Measurements from ENCODE around the gene CRB1.

Gene CRB1

DNA sequence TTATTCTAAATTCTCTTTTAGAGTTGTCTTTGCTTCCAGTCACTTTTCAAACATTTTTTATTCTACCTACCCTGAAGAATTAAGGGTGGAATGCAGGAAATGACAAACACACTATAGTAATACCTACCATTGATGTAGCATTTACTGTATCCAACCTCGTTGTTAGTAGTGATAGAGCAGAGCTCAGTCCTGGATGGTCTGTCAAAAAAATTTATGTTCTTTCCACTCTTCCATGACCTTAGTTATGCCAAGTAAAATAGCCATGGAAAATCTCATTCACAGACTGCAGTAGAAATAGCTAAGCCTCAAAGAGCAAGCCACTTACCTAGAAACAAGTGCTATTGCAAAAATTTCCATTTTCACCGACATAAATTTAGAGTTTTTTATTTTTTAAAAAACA lies 74.6 kb downstream of the CRB1 start:
- DNase-seq (ENCODE audit: low read depth in 2 of 2, low spot score in 1 of 2): no peak

DNA sequence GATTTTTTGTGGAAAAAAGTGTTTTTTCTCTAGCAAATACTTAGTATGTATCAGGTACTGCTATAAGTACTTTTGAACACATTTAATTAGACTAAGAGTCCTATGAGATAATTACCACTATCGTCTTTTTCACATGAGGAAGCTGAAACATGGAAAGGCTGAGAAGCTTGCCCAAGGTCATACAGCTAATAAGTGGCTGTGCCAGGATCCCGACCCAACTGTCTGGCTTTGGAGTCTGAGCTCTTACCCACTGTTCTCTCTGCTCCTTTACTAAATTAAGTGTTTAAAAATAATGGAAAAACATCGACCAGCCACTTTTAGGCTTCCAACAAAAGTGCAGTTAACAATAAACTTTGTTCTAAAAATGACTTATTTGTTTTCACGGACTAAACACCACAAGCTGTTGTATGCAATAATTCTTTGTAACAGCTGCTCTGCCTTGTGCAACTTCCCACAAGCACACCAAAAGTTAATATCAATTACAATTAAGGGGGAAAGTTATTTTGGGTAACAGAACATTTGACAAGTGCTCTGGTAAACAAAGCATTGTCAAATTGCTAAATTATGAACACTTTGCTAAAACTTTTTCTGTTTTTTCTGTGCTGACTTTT lies 75.7 kb downstream of the CRB1 start:
- no peak for DNase-seq (ENCODE audit: low read depth in 2 of 2, low spot score in 1 of 2)

DNA sequence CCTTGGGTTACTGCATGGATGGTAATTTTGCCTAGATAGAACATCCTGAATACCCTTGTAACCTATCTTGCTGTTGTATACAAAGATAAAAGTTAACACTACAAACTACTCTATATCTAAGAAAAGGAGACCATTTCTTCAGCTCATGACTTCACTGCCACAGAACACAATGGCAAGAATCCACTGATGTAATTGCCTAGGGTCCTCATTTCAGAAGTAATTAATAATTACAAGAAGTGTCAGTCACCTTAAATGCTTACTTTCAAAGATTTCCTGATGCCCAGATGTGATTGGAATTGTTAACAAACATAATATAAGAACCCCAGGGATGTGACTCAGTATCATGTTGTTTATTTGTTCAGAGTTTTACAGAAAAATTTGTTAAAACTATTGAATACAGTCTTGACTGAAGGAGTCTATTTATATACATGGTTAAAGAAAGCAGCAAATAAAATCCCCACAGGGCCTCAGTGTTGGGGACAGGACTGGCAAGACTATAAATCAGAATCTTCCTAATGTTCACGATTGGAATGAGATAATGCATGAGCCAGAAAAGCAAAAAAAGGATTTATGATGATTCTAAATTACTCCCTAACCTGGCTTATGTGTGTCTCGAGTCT lies 83.9 kb downstream of the CRB1 start:
- DNase-seq (ENCODE audit: low read depth in 2 of 2, low spot score in 1 of 2): no peak

GRCh38 chr1:197355248-197355995 lies 87.4 kb downstream of the CRB1 start:
- DNase-seq (ENCODE audit: low read depth in 2 of 2, low spot score in 1 of 2): no peak

DNA sequence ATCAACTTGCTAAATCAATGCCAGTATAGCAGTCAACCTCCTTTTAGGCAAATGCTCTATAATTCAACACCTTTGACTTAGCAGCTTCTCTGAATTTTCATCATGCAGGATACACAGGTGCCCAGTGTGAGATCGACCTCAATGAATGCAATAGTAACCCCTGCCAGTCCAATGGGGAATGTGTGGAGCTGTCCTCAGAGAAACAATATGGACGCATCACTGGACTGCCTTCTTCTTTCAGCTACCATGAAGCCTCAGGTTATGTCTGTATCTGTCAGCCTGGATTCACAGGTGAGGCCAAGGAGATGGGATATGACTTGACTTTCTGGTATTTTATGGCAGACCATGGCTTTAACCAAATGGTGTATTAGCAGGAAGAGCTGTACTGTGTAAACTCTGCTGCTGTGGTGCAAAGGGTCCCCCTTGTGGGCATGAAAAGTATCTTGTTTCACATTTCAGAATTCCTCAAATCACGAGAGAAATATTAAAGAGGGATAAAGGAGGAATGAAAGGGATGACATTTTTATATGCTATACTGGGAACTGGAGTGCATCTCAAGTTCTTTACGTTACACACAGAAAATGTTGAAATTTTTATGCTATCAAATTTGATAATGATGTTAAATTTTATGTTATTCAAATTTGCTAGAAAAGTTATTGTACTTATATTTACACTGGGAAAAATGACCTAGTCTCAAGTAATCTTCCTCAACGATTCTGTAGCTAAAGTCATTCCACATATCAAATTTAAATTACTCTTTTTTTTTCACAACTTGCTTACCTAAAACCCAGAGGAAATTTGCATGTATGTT lies 88.9 kb downstream of the CRB1 start:
- DNase-seq (ENCODE audit: low read depth in 2 of 2, low spot score in 1 of 2): no peak

DNA sequence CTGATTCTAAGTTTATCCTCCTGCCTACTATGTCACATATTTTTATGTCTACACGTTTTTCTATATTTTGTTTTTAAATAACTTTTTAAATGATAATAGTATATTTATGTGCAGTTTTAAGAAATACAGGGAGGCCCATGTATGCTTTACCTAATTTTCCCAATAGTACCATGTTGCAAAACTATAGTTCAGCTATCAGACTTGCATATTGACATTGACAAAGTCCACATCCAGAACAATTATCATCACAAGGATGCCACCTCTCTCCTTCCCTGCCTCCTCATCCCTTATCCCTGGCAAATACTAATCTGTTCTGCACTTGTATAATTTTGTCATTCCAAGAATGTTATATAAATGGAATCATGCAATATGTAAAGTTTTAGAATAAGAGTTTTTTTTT lies 90.9 kb downstream of the CRB1 start:
- no peak for DNase-seq (ENCODE audit: low read depth in 2 of 2, low spot score in 1 of 2)

DNA sequence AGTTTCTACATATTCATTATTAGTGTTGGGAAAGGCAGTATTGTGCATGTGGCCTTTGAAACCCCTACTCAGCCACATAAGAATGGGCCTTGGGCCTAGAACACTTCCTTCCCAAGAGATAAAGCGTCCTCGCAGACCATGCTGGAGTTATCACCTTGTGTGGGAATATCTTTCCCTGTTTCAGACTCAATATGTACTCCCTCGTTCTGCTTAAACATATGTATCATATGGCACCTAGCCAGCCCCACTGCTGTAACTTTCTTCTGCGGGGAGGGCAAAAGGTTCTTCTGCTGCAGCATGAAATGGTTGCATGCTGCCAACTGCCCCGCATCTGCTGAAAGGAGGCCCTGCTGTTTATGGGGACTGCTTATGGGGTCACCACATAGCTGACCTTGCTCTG lies 92.0 kb downstream of the CRB1 start:
- DNase-seq (ENCODE audit: low read depth in 2 of 2, low spot score in 1 of 2): no peak

GRCh38 chr1:197362871-197363270 lies 94.8 kb downstream of the CRB1 start:
- no peak for DNase-seq (ENCODE audit: low read depth in 2 of 2, low spot score in 1 of 2)

GRCh38 chr1:197363855-197364254 lies 95.8 kb downstream of the CRB1 start:
- DNase-seq (ENCODE audit: low read depth in 2 of 2, low spot score in 1 of 2): no peak

- no peak for DNase-seq (ENCODE audit: low read depth in 2 of 2, low spot score in 1 of 2)
Observed at GRCh38 chr1:197366996-197367395, 98.9 kb downstream of the CRB1 start.

GRCh38 chr1:197367627-197368026 lies 99.6 kb downstream of the CRB1 start:
- no peak for DNase-seq (ENCODE audit: low read depth in 2 of 2, low spot score in 1 of 2)

DNA sequence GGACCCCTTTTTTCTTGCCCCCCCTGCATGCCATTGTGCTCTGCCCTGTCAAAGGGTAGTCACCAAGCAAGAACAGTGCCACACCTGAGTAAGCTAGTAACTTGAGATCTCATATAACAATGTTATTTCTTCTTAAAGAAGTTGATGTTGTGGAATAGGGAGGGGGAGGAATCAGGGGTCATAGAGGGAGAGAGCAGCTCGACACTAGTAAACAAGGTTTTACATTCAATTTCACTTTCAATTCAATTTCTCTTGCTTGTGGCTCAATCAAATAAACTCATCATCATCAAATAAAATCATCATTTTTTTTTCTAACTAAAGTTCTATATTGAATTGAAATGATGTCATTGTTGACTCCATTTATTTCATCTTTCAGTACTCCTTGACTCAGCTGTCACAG lies 106.4 kb downstream of the CRB1 start:
- no peak for DNase-seq (ENCODE audit: low read depth in 2 of 2, low spot score in 1 of 2)

DNA sequence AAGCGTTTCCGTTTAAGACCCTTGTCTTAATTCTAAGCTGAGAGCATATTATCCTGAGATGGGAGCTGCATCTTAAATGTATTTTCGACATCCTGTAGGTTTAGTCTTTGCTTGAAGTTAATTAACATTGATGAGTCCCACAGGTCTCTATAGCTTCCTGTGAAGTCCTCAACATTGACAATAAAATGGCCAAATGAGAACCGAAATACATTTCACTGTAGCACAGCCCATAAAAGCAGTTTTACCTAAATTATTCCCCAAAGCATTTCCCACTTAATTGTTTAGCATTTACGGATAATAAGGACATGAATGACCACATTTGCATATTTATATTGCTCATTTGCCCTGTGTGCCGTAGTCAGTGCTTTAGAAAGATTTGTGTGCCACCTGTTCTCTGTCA lies 116.4 kb downstream of the CRB1 start:
- DNase-seq (ENCODE audit: low read depth in 2 of 2, low spot score in 1 of 2): no peak

DNA sequence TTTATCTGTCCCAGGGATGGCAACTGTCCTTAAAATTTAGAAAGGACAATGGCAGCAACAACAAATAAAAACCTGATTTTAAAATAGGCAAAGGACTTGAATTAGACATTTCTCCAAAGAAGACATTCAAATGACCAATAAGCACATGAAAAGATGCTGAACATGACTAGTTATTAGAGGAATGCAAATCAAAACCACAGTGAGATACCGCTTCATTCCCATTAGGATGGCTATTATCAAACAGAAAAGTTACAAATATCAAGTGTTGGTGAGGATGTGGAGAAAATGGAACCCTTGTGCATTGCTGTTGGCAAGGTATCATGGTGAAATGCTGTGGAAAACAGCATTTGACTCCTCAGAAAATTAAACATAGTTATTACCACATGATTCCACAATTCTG lies 120.7 kb downstream of the CRB1 start:
- DNase-seq (ENCODE audit: low read depth in 2 of 2, low spot score in 1 of 2): no peak

DNA sequence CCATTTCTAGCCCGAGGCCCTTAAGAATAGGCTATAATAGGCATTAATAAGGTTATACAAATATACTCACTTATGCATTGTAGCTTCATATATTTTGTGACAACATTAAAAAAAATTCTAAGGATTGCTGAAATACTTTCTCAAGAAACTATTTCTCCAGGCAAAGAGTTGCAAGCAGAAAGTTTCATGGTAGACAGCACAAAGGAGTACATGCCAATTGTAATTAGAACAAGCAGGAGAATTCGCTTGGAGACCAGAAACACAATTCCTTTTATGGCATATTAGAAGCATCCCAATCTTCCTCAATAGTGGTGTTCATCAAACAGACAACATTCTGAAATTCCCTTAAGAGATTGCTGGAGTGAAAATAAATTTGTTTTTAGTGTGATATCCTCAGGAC lies 122.8 kb downstream of the CRB1 start:
- DNase-seq (ENCODE audit: low read depth in 2 of 2, low spot score in 1 of 2): no peak

DNA sequence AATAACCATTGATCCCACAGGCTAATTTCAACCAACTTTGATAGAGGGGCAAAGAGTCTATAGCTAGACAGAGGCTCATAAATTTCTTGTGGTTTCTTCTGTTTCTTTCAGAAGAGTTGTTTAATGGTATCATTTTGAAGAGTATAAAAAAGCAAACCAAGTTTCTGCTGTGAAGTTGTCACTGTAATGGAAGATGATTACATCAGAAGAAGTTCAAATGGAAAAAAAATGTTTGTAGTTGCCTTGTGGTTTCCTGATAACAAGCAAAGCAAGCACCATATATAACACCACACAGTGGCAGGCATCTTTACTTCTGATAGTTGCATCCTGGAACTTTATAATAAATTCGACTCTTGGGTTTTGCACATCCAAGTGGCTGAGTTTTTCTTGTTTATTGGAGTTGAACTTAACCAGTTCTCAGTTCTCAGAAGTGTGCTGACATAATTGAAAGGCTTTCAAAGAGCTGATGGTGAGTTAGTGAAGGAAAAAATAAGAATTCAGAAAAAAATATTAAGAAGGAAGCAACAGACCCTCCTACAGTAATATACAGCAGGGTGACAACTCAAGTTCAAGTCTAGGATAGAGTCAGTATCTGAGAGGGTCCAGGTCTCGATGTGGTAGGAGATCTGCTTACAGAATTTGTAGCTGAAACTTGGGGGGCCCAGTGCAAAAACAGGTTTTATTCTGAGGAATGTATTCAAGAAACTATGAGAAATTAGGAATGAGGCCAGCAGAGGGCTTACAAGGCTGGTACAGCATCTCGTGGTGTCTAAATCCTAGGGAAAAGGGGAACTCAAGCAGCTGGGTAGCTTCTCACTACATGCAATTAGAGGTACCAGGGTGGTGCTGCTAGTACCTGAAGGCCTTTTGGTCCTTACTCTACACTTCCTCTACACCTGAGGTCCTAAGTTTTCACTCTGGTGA lies 123.5 kb downstream of the CRB1 start:
- DNase-seq (ENCODE audit: low read depth in 2 of 2, low spot score in 1 of 2): no peak

DNA sequence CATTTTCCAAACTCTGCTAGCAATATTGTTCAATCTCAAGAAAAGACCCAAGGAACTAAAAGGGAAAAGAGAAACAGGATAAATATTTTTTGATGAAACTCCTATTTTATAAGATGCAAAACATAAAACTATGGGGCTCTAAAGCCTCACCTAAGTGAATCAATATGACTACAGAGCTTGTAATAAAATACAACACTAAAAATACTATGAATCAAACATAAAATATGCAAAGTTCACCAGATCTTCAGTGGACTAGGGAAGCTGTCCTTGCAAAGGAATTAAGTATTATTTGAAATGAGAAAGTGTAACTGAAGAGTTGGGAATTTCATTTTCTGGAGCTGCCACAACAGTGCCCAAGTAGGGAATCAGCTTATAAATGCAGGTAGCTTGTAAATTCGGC lies 124.5 kb downstream of the CRB1 start:
- no peak for DNase-seq (ENCODE audit: low read depth in 2 of 2, low spot score in 1 of 2)

DNA sequence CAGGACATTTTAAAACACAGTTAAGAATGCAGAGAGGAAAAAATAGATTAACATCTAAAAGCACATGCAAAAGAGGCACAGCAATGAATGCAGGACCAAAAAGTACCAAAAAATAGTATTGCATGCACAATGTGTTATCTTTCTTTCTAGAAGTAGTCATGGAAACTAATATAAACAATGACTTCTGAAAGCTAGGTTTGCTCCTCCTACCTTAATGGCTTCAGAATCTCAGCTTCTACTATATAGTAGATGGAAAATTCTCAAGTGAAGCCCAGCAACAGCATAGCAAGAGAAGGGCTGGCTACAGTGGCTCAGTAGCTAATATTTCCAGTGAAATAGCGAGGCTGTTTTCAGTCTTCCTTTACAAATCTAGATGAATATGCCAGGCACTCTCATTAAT lies 125.1 kb downstream of the CRB1 start:
- DNase-seq (ENCODE audit: low read depth in 2 of 2, low spot score in 1 of 2): no peak

DNA sequence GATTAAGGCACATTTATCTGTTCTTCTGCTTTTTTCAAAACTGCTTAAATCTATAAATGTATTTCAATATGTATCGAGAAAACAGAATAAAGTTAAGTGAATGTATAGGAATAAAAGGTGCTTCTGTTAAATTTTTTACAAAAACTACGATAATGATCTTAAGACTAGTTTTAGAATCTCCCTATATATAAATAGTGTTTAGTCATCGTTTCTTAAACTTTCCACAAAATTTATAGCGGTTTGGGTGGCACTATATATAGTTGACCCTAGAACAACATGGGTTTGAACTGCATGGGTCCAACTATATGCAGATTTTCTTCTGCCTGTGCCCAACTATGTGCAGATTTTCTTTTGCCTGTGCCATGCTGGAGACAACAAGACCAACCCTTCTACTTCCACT lies 125.7 kb downstream of the CRB1 start:
- DNase-seq (ENCODE audit: low read depth in 2 of 2, low spot score in 1 of 2): no peak

GRCh38 chr1:197394831-197395608 lies 127.0 kb downstream of the CRB1 start:
- DNase-seq (ENCODE audit: low read depth in 2 of 2, low spot score in 1 of 2): no peak
